GM12801 (cell line): Measurements from ENCODE around the gene HOXD1.

Experiments
- TF ChIP-seq, protein P1 (sequence below): IDR thresholded peaks from one replicate; pipeline ENCODE4 v1.5.1; 2011; ENCODE audit warnings: control low read depth; ENCODE audit not compliant: insufficient read length; ENCODE audit errors: extremely low read depth

Gene HOXD1

DNA sequence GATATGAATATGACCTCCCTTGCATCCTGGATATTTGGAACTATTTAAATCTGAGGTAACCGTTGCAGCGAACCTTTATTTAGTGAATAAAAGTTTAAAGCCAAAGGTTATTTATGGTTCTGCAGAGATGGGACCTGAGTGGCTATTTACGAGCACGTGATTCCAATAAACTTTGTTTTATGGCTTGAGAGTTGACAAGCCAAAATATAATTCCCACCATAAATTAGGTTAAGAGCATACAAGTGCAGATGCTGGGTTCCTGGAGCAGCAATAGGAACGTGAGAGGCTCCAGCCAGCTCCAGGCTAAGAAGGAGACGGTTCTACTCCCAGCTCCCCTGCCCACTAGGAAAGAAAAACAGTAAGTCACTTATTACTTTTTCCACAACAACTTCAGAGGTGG lies 42.4 kb upstream of the HOXD1 start:
- TF ChIP-seq, protein P1, sequence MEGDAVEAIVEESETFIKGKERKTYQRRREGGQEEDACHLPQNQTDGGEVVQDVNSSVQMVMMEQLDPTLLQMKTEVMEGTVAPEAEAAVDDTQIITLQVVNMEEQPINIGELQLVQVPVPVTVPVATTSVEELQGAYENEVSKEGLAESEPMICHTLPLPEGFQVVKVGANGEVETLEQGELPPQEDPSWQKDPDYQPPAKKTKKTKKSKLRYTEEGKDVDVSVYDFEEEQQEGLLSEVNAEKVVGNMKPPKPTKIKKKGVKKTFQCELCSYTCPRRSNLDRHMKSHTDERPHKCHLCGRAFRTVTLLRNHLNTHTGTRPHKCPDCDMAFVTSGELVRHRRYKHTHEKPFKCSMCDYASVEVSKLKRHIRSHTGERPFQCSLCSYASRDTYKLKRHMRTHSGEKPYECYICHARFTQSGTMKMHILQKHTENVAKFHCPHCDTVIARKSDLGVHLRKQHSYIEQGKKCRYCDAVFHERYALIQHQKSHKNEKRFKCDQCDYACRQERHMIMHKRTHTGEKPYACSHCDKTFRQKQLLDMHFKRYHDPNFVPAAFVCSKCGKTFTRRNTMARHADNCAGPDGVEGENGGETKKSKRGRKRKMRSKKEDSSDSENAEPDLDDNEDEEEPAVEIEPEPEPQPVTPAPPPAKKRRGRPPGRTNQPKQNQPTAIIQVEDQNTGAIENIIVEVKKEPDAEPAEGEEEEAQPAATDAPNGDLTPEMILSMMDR: no peak

DNA sequence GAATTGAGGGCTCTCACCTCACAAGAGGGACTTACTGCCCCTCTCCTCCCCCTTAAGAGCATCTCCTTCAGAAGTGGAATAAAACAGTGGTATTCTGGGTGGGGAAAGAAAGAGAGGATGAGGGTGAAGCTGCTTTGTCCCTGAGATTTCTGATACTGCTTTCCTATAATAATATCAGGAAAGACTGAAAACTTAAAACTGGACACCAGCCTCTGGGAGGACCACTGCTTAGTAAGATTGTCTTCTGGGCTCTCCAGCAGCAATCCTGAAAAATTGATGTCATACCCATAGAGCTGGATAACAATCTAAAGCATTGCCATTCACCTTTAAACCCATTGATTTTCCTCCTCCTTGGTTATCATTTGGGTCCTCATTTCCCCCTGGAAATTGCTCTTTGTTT lies 41.8 kb upstream of the HOXD1 start:
- TF ChIP-seq, protein P1: no peak

DNA sequence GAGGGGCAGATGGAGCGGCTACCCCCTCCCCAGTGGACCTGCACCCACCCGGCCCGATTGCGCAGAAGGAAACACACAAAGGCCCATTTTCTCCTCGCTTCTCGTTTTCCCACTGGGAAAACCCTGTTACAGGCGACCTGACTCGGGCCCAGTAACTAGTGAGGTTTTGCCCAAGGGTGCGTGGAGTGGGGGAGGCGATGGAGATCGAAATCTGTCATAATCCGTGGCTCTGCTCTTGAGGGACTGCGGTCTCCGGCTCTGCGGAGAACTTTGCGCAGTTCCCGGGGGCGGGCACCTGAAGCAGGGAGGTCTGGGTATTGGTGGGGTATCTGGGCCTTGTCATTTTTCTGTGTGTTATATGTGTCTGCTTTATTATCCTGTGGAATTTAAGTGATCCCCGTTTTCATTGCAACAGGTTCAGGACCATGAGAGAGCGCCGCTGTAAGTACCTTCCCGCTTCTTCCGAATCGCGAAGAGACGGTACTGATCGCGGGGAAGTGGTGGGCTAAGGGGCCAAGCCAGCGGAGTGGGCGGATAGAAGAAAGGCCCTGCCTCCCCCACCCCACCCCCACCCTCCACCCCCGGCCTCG lies 41.2 kb upstream of the HOXD1 start:
- TF ChIP-seq, protein P1: no peak

DNA sequence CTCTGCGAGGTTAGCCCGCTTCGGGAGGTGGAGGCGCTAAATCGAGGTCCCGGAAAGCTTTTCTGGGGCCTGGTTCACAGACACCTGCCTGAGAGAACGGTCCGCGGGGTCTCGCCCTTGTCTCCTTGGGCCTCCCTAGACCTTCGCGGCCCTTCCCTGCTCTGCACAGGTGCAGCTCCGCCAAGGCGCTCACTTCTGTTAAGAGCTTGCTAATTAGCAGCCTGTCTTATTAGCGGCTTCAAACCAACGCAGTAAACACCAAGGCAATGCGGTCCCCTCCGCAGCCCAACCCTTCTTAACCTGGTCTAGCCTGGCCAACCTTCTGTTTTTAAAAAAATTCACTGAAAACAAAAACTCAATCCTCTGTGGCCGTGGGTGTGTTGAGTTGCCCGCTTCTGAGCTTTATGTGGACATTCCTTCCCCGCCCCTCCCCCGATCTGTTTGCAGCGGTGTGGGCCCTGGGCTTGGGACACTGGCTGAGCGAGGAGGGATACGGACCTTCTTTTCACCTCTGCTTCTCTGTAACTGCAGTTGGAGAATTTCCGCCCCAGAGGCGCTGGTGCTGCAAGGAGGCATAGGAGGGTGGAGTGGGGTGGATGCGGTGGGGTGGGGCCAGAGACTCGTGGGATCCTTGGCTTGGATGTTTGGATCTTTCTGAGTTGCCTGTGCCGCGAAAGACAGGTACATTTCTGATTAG lies 40.5 kb upstream of the HOXD1 start:
- TF ChIP-seq, protein P1: no peak

DNA sequence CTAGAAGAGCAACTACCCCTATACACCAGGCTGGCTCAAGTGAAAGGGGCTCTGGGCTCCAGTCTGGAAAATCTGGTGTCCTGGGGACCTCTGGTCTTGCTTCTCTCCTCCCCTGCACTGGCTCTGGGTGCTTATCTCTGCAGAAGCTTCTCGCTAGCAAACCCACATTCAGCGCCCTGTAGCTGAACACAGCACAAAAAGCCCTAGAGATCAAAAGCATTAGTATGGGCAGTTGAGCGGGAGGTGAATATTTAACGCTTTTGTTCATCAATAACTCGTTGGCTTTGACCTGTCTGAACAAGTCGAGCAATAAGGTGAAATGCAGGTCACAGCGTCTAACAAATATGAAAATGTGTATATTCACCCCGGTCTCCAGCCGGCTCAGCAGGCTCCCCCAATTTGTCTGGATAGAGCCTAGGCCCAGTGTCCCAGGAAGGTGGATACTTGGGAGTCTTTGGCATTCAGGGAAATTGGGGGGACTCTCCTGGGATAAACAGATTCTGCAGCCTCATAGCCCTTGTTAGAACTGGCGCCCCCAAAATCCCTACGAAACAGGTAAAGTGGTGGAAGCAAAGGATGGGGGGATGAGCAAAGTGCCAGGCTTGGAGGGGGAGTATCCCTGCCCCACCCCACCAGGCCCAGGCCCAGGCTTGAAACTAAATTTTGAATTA lies 39.6 kb upstream of the HOXD1 start:
- TF ChIP-seq, protein P1: no peak

DNA sequence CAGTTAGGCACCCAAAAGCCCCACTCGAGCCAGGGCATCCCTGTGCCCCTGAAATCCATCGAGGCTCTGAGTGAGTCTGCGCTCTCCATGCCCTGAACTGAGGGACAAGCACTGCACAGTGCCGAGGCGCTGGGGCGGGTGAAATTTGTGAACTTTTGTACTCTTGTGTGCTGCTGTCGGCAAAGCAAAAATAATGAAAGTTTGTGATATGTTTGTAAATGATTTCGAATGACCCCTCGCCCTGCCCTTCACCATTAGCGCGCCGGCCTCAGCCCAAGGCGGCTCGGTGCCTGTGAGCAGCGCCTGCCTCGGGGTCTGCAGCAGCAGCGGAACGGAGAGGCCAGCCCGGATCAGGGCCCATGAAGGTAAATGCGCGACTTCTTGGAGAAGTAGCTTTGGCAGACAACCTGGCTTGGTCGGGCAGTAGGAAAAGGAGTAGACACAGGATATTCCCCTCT lies 39.0 kb upstream of the HOXD1 start:
- TF ChIP-seq, protein P1: no peak

DNA sequence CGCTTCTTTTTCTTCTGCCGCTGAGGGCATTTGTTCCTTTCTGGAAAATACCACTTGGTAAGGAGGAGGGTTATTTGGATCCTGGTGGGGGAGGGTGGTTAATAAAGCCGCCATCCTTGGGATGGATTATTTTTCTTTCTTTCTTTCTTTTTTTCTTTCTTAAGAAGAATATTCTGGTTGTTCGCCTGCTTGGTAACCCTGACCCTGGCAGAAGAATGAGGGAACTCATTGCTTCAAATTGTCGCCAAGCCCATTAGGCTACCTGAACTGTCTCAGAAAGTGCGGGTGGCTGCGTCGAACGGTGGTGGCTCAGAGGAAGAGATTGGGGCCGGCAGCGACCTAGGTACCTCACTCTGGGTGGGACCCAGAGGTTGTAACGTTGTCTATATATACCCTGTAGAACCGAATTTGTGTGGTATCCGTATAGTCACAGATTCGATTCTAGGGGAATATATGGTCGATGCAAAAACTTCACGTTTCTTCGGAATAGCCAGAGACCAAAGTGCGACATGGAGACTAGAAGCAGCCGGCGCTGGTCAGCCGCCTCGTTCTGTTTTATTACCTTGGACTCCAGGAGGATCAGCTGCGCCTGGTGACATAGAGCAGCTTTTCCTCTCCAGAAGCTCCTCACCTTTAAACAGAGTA lies 38.4 kb upstream of the HOXD1 start:
- TF ChIP-seq, protein P1: no peak
